Activated CD4-positive, CD25-positive, alpha-beta regulatory T cell treated with anti-CD3 and anti-CD28 coated beads, Interleukin-2, amount 50 U/mL, for 72 hours (primary cell): ENCODE results near the gene TOR4A.

Experiments
- DNase-seq: peaks from one replicate; pipeline ENCODE4 v3.0.0; 2021

TOR4A gene

GRCh38 chr9:137307255-137308056, 29.9 kb downstream of the TOR4A start:
- DNase-seq: peak; percentile 27

DNA sequence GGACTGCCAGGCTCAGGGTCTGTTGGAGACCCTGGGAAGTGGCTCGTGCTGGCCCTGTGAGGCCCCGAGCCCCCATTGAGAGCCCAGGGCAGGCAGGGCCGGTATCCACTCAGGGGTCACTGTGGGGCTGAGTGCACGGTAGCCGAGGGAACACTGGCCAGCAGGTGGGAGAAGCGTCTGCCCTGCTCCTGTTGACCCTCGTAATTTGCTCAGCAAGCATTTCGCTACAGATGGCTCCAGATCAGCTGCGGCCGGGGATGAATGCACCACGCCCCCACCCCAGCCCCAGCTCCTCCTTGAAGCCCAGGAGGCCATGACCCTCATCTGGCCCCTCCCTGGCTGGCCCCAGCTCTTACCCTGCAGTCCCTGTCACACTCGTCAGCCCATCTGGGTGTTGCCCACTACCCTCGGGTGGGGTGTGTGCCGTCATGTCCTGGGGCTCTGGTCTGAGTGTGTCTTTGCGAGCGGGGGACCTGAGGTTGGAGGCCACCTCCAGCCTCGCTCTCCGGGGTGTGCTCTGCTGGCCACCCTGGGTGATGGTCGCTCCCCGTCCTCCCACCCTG, 30.6 kb downstream of the TOR4A start:
- peak; percentile 29 for DNase-seq

- peak; percentile 30 for DNase-seq
These were observed 32.1 kb downstream of the TOR4A start for GRCh38 chr9:137309368-137310188.

DNA sequence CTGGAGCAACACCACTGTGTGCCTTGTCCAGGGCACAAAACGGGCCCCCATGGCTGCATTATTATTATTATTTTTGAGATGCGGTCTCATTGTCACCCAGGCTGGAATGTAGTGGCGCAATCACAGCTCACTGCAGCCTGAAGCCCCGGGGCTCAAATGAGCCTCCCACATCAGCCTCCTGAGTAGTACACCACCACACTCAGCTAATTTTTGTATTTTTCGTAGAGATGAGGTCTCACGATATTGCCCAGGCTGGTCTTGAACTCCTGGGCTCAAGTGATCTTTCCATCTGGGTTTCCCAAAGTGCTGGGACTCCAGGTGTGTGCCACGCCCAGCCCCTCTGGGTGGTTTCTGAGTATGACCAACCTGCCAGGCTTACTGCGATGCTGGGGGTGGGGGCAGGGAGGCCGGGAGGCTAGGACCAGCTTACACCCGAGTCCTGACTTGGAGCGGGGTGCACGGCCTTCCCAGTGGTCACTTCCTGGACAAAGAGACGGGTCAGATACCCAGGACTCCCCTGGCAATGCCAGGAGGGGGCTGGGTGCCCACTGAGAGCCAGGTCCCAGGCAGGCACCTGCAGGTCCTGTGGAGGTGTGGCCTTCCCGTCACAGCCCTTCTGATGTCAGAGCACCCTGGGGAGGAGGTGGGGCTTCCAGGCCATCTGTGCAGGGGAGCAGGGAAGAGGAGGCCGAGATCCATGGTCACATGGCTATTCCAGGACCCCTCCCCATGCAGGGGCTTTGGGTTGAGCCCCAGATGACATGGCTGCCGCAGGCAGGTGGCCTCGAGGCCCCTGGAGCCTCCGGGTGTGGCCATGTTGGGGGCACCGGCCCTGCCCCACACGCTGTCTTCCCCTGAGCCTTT, 32.9 kb downstream of the TOR4A start:
- peak; percentile 29 for DNase-seq

- peak; percentile 41 for DNase-seq
These were observed 33.9 kb downstream of the TOR4A start for GRCh38 chr9:137311171-137311985.

GRCh38 chr9:137311986-137312851, 34.7 kb downstream of the TOR4A start:
- DNase-seq: peak; percentile 27

DNA sequence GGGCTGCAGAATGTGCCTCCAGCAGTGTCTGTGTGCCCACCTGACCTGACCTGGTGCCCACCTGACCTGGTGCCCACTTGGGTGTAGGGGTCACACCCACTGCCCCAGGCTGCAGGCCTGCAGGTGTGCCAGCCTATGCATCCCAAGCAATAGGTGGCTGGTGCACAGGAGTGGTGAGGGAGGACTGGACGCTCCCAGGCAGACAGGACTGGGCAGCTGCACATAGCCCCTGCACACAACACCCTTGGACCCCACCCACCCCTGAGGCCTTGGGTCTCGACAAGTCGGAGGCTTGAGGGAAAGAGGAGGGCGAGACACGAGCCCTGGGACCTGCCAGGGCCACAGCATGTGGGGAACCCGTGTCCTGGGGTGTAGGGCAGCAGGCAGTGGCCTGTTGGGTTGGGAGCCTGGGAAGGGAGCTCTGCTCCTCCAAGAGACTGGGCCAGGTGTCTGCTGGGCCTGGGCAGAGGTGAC, 35.4 kb downstream of the TOR4A start:
- peak; percentile 31 for DNase-seq

- peak; percentile 28 for DNase-seq
These were observed 35.9 kb downstream of the TOR4A start for GRCh38 chr9:137313326-137313936.

- DNase-seq: peak; percentile 27
These were observed 36.5 kb downstream of the TOR4A start for GRCh38 chr9:137313956-137314560.

DNA sequence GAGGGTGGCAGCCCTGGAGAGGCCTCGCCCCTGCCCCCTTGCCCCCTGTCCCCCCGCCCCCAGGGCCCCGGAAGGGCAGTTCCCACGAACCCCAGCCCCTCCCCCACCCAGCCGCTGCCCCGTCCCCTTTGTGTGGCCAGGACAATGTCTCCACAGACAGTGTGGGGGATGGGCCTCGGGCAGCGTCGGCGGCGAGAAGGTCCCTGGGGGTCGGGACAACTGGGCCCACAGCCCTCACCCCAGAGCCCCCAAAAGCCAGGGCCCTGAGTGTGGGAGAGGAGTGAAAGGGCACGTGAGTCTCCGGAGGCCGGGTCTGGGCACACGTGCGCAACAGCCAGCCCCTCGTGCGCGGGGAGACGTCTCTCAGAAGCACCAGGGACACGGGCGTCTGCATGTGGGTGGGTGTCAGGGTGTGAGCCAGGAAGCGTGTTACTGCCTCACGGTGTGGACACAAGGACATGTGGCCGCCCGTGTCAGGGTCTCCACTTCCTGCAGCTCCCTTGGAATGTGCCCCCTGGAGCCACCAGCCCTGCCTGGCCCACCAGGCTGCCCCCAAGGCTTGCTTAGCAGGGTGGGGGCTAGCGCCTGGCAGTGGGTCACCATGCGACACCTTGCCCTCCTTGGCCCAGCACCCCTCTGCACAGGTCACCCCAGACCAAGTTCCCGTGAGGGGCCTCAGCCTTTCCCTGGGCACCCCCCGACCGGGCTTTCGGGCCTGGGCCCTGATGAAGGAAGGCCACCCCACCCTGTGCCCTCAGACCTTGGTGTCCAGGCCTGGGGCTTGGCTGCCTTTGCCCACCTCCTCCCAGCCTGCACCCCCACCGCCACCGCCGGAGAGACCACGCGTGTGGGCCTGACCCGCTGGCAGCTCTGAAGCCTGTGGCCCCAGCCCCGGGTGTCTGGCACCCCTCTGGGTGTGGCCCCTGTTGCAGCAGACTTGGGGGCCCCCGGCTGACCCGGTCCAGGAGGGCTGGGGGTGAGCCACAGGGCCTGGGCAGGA, 37.3 kb downstream of the TOR4A start:
- no peak for DNase-seq

DNA sequence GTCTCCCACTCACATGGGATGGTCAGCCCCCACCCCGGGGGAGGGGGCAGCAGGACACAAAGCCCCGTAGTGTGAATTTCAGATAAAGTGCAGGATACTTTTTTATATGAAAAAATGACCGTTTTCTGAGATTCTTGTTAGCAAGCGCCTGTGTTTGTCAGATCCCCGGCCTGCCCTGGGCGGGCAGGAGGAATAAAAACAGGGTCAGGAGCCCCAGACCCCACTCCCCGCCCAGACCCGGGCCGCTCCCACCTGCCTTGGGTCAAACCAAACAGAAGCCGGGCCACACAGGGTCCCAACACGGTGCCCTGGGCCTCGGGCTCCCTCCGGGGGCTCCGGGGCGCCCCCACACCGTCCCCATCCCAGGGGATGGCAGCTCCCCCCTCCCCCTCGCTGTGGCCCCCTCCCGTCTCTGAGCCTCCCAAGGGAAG, 38.1 kb downstream of the TOR4A start:
- no peak for DNase-seq

DNA sequence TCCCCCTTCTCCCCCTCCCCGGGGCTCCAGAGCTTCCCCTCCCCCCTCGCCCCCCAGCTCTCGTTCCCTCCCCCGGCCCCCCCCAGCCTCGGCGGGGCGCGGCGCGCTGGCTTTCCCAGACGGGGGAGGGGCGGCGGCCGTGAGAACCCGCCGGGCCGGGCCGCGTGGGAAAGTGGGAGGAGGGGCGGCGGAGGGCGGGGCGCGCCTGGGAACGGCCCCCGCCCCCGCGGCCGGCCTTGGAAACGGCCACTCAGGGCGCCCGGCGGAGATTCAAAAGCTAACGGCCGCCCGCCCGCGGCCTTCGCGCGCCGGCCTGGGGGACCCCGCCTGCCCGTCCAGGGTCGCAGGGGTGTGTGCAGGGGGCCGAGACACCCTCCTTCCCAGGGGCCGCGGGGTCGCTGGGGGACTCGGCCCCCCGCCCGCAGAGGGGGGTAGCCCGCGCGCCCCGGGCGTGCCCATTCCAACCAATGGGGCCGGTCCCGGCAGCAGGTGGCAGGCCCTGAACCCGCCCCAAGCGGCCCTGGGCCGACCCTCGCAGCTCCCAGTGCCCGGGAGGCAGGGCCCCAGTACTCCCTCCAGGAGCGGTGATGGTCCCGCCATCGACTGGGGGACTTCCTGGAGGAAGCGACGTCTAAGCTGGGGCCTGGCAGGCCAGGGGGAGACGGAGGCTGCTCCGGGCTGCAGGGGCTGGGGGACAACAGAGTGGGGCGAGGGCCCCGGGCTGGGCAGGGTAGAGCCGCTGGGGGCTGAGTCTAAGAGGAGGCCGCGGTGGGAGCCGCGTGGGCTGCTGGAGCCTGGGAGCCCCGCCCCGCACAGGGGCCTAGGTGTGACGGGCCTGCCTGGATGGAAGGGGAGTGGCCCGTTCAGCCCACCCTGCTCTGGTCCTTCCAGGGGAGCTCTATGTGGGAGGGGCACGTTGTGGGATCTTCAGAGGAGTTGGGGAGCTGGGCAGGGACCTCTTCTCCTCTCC, 38.8 kb downstream of the TOR4A start:
- DNase-seq: peak; percentile 33

GRCh38 chr9:137317021-137317717, 39.6 kb downstream of the TOR4A start:
- no peak for DNase-seq

DNA sequence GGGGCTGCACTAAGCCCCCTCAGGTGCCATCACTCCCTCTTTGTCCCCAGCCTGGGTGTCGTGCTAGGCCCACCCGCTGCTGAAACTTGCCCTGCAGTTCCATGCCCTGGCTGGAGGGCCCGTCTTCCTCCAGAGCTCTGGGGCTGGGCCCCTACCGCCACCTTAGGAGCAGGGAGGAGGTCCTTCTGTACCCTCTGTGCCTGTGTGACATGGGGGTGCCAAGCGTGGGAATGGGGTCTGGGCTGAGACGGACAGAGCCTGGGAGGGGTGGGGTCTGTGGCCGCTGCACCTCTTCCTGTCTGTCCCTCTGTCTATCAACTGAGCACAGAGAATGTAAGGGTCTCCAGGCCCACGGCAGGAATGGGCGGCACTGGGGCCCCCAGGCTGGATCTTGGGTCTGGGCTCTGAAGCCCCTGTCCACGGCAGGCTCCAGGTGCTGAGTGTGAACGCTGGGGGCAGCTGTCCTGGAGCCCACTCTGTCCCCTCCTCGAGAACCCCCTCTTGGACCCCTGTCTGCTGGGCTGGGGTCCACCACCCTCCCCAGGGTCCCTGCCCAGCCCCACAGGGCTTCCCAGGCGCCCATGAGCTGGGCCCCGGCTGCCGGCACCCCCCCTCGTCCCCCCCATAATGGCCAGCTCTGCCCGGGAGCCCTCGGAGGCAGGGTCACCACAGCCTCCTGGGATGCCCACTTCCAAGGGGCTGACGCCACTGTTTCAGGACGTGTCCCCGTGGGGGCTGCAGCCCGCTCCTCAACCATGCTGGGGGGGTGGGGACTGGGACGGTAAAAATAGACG, 40.4 kb downstream of the TOR4A start:
- DNase-seq: no peak

DNA sequence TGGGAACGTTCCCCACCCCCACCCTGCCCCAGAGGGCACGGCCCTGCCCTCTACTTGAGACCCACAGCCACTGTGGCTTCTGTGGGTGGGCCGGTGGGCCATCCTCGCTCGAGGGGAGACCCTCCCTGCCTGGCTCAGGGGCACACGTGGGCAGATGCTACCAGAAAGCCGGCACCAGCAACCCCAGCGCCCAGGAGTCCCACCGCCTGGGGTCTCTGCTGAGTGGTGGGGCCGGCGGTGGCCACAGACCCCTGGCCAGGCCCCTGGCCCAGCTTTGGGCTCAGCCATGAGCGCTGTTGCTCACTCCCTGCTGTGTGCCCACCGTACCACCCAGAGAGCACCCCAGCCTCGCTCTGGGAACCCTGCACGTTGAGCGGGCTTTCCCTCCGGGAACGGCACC, 41.1 kb downstream of the TOR4A start:
- DNase-seq: no peak
